Right hindlimb (tissue), 1 donor: ENCODE results near the gene INSC.
A peak's percentile ranks its signal among the peaks of the same experiment; 100 is the strongest.
"Not testable (repeated sequence)": the region's sequence is repeated elsewhere in the genome, so short reads cannot be mapped to it uniquely, and the experiment has no call there.

Experiments used
- DNase-seq: peaks from one replicate; pipeline ENCODE4 v3.0.0-alpha.2; 2018

Gene INSC

GRCh38 chr11:15114501-15115475 lies at the start of gene INSC:
Gene INSC (plus strand): TSS chr11:15114923. CDS start chr11:15149175, 34,252 bp downstream.
- peak; percentile 75 for DNase-seq

GRCh38 chr11:15069751-15070150 lies 45.0 kb upstream of the INSC start:
- not testable (repeated sequence) for DNase-seq

DNA sequence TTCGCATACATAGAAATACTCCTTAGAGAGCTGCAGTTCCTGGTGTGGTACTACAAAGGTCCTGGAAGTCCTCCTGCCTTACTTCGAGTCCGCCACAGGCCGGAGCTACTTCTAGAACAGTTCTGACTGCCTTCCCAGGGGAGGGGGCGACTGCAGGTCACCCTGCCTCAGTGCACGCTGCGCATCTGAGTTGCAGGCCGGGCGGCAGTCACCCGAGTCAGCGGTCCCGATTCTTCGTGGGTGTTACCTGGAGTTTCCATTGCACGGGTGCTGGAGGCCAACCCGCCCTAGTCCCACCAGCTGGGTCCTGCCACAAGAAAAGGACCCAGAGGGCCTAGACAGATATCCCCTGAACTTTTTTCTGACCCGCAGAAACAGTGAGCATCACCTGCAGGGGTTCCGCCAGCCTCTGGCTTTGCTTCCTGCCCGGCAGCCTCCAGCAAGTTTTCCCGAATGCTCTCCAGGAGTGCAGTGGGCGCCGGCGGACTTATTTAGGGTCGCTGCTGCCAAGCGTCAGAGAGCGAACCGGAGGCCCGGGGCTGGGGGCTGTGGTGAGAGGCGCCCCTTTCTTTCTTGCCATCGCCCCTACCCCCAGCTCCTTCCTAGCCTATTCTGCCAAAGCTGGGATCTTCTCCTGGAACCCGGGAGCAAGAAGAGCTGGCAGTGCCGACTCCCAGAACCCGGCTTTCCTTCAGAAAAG lies 43.0 kb upstream of the INSC start:
- DNase-seq = no peak

DNA sequence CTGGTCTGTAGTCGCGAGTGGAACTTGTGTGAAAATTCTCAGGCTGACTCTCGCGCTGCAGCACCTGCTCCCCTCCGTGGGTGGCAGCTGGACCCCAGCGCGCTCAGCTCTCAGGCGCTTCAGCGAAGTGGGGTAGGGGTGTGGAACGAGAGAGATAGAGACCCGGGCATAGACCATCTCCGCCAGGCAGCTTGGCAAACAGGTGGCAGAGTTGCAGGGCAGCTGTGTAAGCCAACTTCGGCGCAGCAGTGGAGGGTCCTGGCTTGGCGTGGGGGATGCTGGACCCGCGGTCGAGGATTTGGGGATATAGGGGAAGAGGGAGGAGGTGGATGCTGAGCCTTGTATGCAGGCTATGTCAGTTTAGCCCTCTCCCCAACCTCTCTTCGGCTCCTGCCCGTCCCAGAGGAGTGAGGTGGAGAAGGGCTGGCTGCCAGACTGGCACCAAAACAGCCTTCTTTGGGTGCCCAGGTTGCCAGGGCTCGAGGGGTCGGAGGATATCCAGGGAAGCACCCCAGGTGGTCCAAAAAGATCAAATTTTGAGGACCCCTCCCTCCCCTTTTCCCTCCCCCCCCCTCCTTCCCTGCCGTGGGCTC lies 42.1 kb upstream of the INSC start:
- DNase-seq = no peak

DNA sequence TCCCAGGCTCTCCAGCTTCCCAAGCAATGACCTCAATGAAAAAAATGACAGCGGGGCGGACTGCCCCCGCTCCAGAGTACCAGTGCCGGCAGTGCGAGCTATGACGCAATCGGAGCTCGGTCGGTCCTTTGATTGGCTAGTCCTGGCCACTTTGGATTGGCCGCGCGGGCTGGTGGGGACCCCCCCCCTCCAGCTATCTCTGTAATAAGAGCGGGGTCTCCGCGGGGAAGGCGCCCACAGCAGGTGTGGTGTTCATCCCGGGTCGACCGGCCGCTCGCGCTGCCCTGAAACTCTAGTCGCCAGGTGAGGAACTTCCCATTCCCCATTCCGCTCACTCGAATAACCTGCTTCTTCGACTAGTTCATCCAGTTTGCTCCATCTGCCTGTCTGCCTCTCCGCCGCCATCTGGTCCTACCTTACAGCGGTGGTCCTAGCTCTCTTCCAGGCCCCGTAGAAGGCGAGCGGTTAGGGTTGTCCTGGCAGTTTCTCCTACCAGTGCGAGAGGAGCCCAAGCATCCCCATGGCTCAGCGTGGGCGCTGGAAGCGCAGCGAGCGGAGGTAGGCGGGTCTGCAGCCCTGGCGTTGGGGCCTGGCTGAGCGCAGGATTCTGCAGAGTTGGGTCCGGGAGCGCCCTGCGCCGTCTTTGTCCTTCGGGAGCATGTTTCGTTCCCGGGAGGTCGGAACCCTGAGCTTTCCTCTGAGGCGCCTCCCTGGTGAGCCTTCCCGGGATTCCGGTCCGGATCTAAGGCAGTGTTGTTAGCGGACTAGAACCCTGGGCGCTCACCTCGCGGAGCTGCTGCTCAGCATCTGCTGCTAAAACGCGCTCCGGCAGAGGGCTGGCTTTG lies 41.1 kb upstream of the INSC start, which contains the start of gene CALCB:
CALCB (plus strand) TSS at position 233 of the 845 bp plus-strand sequence. CDS start 1,126 bp downstream, outside the sequence.
- peak; percentile 38 for DNase-seq

DNA sequence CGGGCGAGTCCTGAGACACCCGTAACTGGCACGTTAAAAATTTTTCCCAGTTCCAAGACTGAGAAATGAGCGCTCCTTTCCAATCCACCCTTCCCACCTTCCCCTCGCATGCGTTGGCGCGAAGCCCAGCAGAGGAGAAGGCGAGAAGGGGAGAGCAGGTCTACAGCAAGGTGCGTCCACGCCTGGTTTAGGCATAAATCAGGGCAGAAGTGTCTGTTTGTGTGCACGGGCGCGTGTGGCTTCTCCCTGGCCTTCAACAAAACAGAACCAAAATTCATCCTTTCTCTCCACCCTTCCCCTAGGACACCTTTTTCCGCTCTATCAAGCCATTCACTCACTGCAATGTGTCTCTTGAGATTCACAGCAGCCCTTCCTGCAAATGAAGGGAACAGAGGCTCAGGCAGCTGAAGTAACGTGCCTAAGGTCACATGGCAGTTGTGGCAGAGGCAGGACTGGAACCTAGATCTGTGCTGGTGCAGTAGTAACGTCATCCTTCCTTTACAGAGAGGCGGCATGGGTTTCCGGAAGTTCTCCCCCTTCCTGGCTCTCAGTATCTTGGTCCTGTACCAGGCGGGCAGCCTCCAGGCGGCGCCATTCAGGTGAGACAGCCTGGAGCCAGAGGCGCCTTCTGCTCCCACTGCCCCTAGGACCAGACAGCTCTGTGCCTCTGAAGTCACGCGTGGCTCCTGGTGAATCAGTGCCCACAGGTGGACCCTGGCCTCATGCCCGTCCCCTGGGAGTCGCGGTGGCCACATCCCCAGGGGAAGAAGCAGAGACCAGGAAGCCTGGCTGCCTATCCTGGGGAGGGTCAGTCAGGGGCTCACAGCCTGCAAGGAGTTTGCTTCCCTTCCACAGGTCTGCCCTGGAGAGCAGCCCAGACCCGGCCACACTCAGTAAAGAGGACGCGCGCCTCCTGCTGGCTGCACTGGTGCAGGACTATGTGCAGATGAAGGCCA lies 40.2 kb upstream of the INSC start:
- DNase-seq = peak; percentile 86

DNA sequence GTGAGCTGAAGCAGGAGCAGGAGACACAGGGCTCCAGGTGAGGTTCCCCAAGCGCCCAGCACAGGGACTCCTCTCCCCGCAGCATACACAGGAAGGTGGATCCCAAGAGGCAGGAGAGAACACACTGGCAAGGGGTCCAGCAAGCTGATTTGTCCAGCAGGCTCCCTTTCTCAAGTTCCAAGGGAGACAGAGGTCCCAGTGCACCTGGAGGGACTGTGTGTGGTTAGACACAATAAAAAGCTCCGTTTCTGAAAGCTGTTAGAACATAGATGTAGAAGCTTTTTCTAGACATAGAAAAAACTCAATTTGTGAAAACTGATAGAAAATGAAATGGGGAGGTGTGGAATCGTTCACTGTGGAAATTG lies 39.6 kb upstream of the INSC start:
- no peak for DNase-seq

DNA sequence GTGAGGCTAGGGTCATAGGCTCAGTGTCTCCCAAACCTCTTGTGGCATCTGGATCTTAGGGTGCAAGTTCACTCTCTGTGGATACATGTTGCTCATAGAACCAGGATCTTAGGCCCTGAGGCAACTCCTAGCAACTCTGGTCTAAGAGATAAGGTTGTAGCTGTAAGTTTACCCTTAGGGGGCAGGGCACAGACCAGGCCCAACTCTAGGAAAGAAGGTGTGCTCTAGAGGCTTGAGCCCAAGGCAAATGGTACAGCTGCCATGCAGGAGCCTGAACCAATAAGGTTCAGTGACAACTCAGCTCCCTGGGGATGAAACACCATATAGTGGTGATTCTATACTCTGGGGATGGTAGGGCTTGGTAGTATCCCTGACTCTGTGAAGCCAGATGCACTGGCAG lies 23.5 kb upstream of the INSC start:
- DNase-seq = no peak

DNA sequence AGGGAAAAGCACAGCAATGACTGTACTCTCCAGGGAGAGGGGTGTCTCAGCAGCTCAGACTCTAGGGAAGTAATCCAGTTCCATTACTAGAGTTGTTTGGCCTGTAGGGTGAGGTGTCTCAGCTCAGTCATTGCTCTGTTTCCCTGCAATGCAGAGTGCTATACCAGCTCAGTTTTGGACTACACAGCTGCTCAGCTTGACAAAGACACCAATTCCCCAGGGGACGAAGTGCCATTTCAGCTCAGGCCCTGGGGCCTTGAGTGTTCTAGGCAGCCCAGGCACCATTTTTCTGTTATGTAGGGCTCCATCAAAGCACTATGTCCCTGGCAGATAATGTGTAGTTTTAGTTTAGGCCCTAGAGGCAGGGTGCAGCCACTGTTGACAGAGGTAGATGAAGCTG lies 23.1 kb upstream of the INSC start:
- DNase-seq = no peak

- DNase-seq = no peak
These were observed 21.3 kb upstream of the INSC start for GRCh38 chr11:15093432-15093831.

- no peak for DNase-seq
These were observed 18.9 kb upstream of the INSC start for GRCh38 chr11:15095736-15096228.

DNA sequence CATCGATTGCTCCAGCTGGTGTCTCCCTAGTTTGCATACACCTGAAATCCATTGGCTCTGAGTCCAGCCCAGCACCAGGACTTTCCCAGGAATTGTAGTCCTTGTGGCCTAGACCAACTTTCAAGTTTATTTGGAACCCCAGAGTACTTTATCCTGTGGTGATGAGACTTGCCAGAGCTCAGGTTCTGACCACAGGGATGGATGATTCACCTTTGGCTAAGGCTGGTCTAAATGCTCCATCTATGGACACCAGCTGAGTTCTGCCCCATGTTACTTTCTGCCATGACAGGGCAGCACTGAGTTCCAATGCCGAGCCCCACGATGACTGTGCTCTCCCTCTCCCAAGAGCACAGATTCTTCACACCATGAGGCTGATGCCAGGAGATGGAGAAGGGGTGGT lies 17.3 kb upstream of the INSC start:
- DNase-seq = no peak

DNA sequence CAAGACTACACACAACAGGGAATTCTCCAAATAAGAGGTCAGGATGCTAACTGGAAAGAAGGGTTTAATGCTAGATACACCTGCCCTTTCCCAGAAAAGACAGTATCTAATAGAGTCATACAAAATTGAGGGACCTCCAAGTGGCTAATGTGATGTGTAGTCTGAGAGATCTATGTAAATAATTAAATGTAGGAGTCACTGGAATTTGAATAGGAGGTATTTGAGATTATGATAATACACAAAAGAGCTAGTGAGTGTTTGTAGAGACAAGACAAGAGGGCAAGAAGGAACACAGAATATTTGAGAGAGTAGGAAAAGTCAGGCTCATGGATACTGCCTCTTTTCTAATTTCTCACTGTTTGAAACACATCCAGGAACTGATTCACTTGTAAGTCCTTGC lies 15.5 kb upstream of the INSC start:
- DNase-seq = no peak

DNA sequence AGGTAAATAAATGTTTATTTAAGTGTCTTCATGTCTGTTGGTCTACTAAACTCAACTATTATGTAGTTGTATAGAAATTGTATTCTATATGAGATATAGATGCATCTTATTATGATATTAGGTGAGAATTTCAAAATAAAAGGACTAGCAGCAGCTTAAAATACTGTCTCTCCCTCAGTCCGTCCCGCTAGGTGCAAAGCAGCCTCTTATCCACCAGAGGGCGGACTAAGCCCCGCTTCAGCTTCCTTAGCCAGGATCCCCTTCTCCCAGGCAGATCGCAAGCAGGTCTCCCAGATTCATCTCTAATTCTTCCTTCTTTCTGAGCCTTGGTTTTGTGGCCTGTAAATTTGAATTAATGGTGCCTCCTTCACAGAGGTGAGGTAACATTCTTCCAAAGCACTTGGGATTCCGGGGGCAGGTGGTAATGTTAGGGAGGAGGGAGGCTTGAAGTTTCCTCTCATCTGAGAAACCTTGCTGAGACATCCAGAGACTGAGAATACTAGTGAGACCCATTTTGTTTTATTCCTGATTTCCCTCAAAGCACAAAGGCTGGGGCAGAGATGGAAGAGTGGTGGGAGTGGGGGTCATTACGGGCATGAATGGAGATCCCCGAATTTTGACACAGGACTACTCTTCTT lies 13.5 kb upstream of the INSC start:
- peak; percentile 82 for DNase-seq

DNA sequence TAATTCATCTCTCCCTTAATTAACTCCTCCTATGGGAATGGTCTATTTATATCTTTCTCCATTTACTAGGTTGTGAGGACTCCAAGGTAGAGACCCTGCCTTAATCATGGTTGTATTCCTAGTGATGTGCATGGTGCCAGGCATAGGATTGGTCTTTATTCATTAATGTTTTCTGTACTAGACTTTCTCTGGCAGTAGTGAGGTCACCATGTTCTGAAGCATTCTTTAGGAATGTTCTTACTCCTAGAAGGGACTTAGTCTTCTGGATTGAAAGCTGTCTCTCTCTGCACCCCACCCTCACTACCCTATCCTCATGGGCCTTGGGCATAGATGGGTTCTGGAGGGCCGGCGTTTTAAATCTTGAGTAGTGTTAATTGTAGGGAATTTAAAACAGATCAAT lies 10.6 kb upstream of the INSC start:
- DNase-seq = no peak

- DNase-seq = no peak
These were observed 8.3 kb upstream of the INSC start for GRCh38 chr11:15106201-15106965.

DNA sequence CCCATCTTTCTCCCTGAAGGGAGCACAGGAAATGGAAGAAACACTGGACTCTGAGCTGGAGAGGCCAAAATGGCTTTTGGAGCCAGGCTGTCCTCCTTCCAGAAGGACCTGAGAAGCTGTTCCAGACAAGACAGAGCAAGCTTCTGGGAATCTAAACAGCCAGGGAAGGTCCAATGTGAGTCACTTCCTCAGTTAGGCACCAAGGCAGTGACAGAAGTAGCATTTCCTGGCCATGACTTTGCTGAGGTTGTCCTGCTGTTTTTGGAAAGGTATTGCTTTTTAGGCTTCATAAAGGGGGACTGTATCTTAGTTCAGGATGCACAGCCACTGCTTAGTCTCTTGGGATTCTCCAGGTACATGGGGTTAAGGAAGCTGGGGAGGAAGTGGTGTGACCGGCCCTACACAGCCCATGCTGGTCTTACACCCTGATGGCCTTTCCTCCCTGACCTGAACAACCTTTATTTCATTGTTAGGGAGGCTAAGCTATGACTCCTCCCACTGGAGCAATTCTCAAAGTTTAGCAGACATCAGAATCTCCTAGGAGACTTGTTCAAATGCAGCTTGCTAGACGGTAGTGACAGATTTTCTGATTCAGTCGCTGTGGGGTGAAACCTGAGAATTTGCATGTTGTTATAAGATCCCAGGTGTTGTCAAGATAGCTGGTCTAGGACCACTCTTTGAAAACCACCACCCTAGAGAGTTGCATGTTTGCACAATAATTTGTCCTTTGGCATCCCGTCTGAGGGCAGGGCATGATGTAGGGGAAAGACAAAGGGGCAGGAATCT lies 6.8 kb upstream of the INSC start:
- no peak for DNase-seq

DNA sequence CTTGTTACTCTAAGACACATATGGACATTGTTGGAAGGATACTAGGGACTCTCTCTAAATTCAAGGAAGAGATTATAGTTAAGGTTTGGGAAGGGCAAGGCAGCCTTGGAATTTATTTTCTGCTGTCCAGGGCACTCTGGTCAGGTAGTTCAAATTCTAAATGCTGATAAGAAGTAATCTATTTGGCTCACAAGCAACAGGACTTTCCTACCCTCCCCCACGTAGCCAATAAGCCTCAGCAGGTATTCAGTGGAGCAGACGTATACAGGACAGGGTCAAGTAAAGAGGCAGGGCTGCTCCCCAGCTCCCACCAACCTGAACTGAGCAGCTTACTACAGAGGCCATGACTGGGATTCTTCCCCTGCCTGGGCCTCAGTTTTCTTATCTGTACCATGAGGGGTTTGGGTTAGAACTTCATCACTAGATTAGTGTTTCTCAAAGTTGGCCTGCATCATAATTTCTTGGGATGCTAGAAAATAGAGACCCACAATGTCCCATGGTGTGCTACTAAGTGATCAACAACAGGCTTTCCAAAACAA lies 6.1 kb upstream of the INSC start:
- no peak for DNase-seq

DNA sequence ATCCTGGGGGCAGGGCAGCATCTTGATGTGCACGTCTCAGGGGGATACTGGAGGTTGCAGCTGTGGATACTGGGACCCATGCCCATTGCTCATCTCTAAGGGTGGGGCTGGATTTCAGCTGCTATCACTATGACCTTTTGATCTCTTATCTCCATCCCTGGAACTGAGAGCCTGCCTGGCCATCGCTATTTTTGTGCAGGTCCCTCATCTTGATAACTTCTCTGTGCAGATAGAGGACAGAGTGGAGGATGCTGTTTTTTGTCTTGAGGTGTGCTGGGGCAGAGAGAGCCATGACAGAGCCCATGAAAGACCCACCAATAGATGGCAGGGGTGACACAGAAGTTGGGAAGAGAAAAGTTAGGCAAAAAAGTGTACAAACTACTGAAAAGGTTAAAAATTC lies 5.1 kb upstream of the INSC start:
- no peak for DNase-seq
